Measurements from ENCODE around the gene CCDC39. TPM values are rescaled to one million over a fixed set of nuclear protein-coding genes. Genes with fewer than 3 reads are reported as not detected.

CCDC39 gene
- polyA plus RNA-seq, 2 of the 4 experiments (the other 2 are of a cell fraction) = not detected

GRCh38 chr3:180705619-180706018, 26.3 kb upstream of the CCDC39 start:
- ATAC-seq (no peak), DNase-seq (ENCODE audit: low read depth in 1 of 2, low spot score in 1 of 2) (no peak), FAIRE-seq (no peak)
- no peaks in the 10 kb centered on the region for H3K4me1 ChIP-seq
- H3K4me3 ChIP-seq = no peak overlapping the region
- H3K9me3 ChIP-seq = no peaks in the 10 kb centered on the region
- WGBS (ENCODE audit: missing lambda C conversion rate) = 43% methylated on average over 4 of the region's 4 CpGs
- CTCF ChIA-PET = no interaction called here
- POLR2A ChIA-PET = no interaction called here
- H3K4me2 ChIP-seq = no peak overlapping the region
- no peak overlapping the region for H3K27ac ChIP-seq
- no peak for TF ChIP-seq ZC3H11A (IDR thresholded peaks at IDR 0.05)
- TF ChIP-seq, protein P1, sequence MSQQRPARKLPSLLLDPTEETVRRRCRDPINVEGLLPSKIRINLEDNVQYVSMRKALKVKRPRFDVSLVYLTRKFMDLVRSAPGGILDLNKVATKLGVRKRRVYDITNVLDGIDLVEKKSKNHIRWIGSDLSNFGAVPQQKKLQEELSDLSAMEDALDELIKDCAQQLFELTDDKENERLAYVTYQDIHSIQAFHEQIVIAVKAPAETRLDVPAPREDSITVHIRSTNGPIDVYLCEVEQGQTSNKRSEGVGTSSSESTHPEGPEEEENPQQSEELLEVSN (IDR thresholded peaks at IDR 0.05; ENCODE audit: borderline replicate concordance, low read depth) = no peak
- TF ChIP-seq ZFP36 (IDR thresholded peaks at IDR 0.05; ENCODE audit: borderline replicate concordance, partially characterized antibody) = no peak
- no peak for TF ChIP-seq HDAC2 (IDR thresholded peaks at IDR 0.05)
- TF ChIP-seq, protein P2, sequence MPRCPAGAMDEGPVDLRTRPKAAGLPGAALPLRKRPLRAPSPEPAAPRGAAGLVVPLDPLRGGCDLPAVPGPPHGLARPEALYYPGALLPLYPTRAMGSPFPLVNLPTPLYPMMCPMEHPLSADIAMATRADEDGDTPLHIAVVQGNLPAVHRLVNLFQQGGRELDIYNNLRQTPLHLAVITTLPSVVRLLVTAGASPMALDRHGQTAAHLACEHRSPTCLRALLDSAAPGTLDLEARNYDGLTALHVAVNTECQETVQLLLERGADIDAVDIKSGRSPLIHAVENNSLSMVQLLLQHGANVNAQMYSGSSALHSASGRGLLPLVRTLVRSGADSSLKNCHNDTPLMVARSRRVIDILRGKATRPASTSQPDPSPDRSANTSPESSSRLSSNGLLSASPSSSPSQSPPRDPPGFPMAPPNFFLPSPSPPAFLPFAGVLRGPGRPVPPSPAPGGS (IDR thresholded peaks at IDR 0.05) = no peak

DNA sequence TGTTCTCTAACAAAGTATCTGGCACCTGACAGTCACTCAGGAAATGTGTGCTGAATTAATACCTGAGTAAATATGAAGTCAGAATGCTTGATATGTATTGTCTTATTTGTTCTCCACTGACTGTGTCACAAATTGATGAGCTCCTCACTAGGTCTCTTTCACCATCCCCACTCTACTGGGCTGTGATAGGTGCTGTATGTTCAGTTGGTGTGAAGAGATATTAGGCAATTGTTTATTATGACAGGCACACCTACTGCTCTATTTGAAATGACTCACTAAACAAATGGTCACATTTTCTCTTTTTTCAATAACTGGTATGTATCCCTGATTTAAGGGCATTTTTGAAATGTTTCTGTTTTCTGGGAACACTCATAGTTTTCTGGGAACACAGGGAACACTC, 25.2 kb upstream of the CCDC39 start:
- no peak for ATAC-seq
- Histone ChIP-seq H3K27ac (no peak overlapping the region), H3K4me3 (no peak overlapping the region), H3K4me1 (no peaks in the 10 kb centered on the region), H3K9me3 (no peaks in the 10 kb centered on the region), H3K4me2 (no peak overlapping the region)
- DNase-seq (ENCODE audit: low read depth in 1 of 2, low spot score in 1 of 2) = no peak
- ChIA-PET CTCF (no interaction called here), POLR2A (no interaction called here)
- no peak for TF ChIP-seq HEYL (CRISPR knock-in tag; IDR thresholded peaks at IDR 0.05)
- no peak for TF ChIP-seq CEBPB (IDR thresholded peaks at IDR 0.05)
- TF ChIP-seq HOXA7 (CRISPR knock-in tag; IDR thresholded peaks at IDR 0.05) = no peak
- FAIRE-seq = no peak

GRCh38 chr3:180700941-180701340, 21.7 kb upstream of the CCDC39 start:
- Histone ChIP-seq H3K4me2 (no peak overlapping the region), H3K4me1 (no peaks in the 10 kb centered on the region), H3K27ac (no peak overlapping the region), H3K9me3 (no peaks in the 10 kb centered on the region), H3K4me3 (no peak overlapping the region)
- DNase-seq (ENCODE audit: low read depth in 1 of 2, low spot score in 1 of 2) (no peak), FAIRE-seq (no peak), ATAC-seq (no peak)
- 3% methylated on average over 3 of the region's 3 CpGs for WGBS (ENCODE audit: missing lambda C conversion rate)
- TF ChIP-seq RAD21 (conservative IDR thresholded peaks at IDR 0.05 in 1 of 2, IDR thresholded peaks at IDR 0.05 in 1 of 2) = no peak
- ChIA-PET POLR2A (no interaction called here), CTCF (interaction anchor here (0.5 kb wide), 1 partner anchor 253 kb away, joined by 3 read pairs; no protein-coding TSS in a partner anchor)

DNA sequence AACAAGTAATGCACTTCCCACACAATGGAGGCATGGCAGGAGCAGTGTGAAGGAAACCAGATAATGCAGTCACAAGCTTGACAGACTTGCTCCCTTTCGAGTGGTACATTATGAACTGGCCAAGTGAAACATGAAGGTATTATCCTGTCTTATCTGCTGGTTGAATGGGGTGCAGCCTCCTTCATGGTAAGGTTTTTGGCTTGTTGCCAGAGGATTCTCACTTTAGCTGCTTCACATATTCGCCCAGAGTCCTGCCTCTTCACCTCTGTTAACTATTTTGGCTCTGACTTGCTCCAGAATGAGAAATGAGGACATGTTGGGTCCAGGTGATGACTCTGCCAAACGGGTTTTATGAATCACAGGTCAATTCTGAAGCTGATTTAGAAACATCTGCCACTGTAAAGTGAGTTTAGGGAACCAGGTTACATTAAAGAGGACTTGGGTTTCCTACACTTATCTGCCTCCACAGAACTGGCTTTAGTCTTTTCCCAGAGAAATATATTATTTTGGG, 19.5 kb upstream of the CCDC39 start:
- no peak overlapping the region for H3K4me2 ChIP-seq
- H3K4me3 ChIP-seq = no peak overlapping the region
- ATAC-seq (no peak), FAIRE-seq (no peak), DNase-seq (ENCODE audit: low read depth in 1 of 2, low spot score in 1 of 2) (no peak)
- POLR2A ChIA-PET = no interaction called here
- WGBS (ENCODE audit: missing lambda C conversion rate) = 4% methylated on average over 3 of the region's 3 CpGs
- no peak for TF ChIP-seq KDM1A (IDR thresholded peaks at IDR 0.05; ENCODE audit: low read depth)
- TF ChIP-seq MAZ (IDR thresholded peaks at IDR 0.05; ENCODE audit: borderline replicate concordance, low read depth, low read length) = no peak
- TF ChIP-seq FOSL2 (IDR thresholded peaks at IDR 0.05) = no peak
- no peak for TF ChIP-seq FOSL2 (CRISPR knock-in tag; IDR thresholded peaks at IDR 0.05)
- TF ChIP-seq, protein P1 (IDR thresholded peaks at IDR 0.05; ENCODE audit: borderline replicate concordance, low read depth) = no peak
- no peak for TF ChIP-seq GATA3 (IDR thresholded peaks at IDR 0.05; ENCODE audit: borderline replicate concordance)
- TF ChIP-seq CBX8 (IDR thresholded peaks at IDR 0.05) = no peak
- no peak for TF ChIP-seq RNF2 (IDR thresholded peaks at IDR 0.05; ENCODE audit: borderline replicate concordance, low read depth)
- no peak for TF ChIP-seq PHF8 (IDR thresholded peaks at IDR 0.05; ENCODE audit: borderline replicate concordance, low read depth)
- no peak for TF ChIP-seq CHD4 (IDR thresholded peaks at IDR 0.05; ENCODE audit: borderline replicate concordance)
- TF ChIP-seq RARB (CRISPR knock-in tag; IDR thresholded peaks at IDR 0.05) = no peak
- TF ChIP-seq RCOR1 (IDR thresholded peaks at IDR 0.05; ENCODE audit: low read depth, low read length) = no peak
- TF ChIP-seq CEBPB (IDR thresholded peaks at IDR 0.05) = no peak
- no peaks in the 10 kb centered on the region for H3K4me1 ChIP-seq
- CTCF ChIA-PET = no interaction called here
- H3K9me3 ChIP-seq = no peaks in the 10 kb centered on the region
- H3K27ac ChIP-seq = no peak overlapping the region
